ENCODE results near the gene TPCN2.
"Not testable (repeated sequence)": the region's sequence is repeated elsewhere in the genome, so short reads cannot be mapped to it uniquely, and the experiment has no call there.

TPCN2 gene

GRCh38 chr11:69048694-69049489 lies at the start of gene TPCN2:
TPCN2 (plus strand) TSS chr11:69048932; CDS start chr11:69048998, 66 bp downstream.
- in situ Hi-C loops (cut with MboI; ENCODE audit: low sequenced_read_pairs), result no loop called here

DNA sequence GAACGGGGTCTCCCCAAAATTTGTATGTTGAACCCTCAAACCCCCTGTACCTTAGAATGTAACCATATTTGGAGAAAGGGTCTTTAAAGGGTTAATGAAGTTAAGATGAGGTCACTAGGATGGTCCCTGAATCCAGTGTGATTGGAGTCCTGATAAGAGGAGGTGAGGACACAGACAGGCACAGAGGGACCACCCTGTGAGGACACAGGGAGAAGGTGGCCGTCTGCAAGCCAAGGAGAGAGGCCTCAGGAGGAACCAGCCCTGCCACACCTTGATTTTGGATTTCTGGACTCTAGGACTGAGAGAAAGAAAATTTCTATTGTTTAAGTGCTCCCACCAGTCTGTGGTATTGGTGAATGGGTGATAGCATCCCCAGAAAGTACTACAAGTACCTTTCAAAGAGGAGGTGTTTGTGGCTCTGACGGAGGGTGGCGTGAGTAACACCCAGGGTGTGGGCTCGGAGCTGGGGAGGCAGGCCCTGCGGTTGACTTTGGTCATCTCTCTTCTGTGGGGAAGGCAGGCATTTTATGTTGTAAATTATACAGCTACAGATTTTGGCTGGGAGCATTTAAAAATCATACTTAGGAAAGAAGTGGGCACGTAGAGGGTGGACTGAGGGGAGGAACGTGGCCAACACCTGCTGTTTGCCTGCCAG lies 49.5 kb upstream of the TPCN2 start:
- in situ Hi-C loops (cut with MboI; ENCODE audit: low sequenced_read_pairs), result no loop called here

DNA sequence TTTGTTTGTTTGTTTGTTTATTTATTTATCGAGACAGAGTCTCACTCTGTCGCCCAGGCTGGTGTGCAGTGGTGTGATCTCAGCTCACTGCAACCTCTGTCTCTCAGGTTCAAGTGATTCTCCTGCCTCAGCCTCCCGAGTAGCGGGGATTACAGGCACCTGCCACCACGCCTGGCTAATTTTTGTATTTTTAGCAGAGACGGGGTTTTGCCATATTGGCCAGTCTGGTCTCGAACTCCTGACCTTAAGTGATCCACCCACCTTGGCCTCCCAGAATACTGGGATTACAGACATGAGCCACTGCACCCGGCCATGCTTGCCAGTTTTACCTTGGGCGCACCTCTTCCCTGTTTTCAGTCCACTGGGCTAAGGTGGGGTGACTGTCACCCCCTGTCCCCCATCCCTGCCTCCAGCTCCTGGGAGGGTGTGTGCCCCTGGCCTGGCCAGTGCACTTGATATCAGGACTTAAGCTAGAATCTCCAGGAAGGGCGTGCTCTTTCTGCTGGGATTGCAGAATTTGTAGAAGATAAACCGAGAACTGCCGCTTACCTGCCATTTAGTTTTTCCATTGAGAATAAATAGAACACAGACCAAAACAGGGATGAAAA lies 48.9 kb upstream of the TPCN2 start:
- in situ Hi-C loops (cut with MboI; ENCODE audit: low sequenced_read_pairs), result not testable (repeated sequence)

- in situ Hi-C loops (cut with MboI; ENCODE audit: low sequenced_read_pairs), result no loop called here
Measured at GRCh38 chr11:69000391-69000790, 48.3 kb upstream of the TPCN2 start.

DNA sequence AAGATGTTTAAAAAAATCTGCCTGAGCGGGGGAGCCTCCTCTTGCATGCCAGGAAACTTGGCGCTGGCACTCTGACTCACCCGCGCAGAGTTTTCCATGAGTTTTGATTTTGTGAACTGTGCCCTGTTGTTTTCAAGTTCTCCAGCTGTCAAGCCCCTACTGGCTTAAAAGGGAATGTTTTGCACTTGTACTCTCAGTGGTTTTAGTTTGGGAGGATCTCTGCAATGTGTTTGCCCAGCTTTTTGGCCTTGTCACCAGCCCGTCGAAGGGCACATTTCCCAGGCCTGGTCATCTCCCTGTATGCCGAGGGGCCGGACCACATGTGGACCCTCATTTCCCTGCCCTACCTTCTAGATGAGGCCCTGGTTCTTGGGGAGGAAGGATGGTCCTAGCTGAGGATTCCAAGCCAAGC lies 47.9 kb upstream of the TPCN2 start:
- in situ Hi-C loops (cut with MboI; ENCODE audit: low sequenced_read_pairs), result no loop called here

DNA sequence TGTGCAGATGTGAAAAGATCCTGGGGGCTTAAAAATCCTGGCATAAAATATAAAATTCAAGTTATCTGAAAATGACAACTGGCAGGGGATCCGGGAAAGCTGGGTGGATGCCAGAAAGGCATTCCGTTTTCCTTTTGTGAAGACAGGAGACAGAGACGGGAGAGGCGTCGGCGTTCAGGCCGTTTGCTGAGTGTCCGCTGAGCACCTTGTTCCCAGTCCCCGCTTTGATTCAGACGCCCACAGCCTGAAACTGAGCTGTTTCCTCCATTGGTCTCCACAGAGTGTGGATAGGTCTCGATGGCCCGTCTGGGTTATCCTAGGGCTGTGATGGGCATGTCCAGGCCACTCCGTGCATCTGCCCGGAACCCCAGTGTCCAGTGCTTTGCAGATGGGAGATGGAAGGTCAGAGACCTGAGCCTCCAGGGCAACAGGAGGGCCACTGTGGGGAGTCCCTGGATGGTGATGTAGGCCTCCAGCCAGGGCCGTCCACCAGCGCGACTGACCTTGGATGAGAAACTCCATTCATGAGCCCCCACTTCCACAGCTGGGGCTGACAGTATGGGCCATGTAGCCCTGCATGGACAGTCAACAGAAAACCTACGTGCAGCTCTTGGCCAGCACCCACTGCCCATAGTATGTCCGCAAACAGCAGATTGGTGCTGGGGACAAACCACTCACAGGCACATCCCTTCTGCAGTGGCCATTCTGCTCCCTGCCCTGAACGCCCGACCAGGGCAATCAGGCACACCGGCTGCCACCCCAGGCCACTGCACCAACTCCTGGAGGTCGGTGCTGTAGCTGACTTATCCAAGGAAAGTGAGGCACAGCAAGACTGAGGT lies 47.3 kb upstream of the TPCN2 start:
- in situ Hi-C loops (cut with MboI; ENCODE audit: low sequenced_read_pairs), result no loop called here

DNA sequence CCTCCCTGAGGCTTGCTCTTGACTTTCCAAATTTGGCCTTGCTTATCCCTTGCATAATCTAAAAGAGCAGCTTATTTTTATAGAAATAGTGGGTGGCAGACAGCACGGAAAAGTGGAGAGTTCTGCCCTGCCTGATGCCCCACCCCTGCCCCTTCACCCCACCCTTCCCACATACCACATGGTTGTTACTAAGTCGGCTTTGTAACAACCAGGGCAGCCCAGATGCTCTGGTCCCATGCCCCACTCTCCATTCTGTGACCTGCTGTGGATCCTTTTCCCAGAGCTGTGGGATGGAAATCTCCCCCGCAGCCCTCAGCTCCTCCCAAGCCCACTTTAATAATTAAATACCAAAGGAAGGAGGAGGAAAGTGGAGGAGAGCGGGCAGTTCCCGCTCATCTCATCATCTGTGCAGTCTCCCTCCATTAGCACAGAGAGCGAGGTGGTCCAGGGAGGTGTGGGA lies 46.6 kb upstream of the TPCN2 start:
- in situ Hi-C loops (cut with MboI; ENCODE audit: low sequenced_read_pairs), result no loop called here

GRCh38 chr11:69002570-69003231 lies 46.0 kb upstream of the TPCN2 start:
- in situ Hi-C loops (cut with MboI; ENCODE audit: low sequenced_read_pairs), result no loop called here

GRCh38 chr11:69003301-69003865 lies 45.3 kb upstream of the TPCN2 start:
- in situ Hi-C loops (cut with MboI; ENCODE audit: low sequenced_read_pairs), result no loop called here

DNA sequence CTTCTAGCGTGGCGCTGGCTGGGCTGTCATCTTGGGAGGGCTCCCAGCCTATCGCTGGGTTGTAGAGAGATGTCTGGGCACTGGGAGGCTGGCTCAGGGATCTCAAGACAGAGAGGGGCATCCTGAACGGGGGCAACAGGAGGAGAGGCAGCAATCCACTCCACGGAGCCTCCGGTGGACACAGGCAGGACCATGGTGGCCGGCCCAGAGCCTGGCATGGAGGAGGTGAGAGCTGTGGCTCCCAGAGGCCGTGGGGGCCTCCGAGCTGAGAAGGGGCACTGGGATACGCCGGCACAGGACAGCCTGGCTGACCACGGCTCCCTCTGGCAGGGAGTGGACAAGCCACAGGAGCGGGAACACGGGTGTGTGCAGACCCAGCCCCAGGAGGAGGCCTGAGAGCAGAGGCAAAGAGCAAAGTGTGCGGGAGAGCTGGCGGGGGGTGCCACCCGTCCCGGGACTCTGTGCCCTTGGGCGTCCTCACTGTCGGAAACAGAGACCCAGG lies 44.8 kb upstream of the TPCN2 start:
- in situ Hi-C loops (cut with MboI; ENCODE audit: low sequenced_read_pairs), result no loop called here

GRCh38 chr11:69004411-69005182 lies 44.1 kb upstream of the TPCN2 start:
- in situ Hi-C loops (cut with MboI; ENCODE audit: low sequenced_read_pairs), result no loop called here

DNA sequence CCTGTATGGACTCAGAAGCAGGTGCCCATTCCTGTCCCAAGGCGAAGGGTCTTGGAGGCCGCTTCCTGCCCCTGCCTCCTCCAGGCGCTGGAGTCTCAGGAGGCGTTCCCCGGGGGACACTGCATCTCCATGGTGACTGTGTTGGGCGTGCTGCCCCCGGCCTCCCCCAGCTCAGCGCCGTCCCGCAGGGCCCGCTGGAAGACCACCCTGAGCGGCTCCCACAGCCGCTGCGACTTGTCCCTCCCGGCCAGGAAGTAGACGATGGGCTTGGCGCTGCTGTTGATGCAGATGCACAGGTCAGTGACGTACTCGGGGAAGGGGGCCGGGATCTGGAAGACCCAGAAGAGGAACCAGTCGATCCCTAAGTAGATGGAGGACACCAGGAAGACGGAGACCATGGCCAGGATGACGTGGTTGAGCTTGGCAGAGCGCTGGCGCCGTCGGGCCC lies 43.5 kb upstream of the TPCN2 start:
- in situ Hi-C loops (cut with MboI; ENCODE audit: low sequenced_read_pairs), result no loop called here

GRCh38 chr11:69005631-69006368 lies 42.9 kb upstream of the TPCN2 start:
- in situ Hi-C loops (cut with MboI; ENCODE audit: low sequenced_read_pairs), result no loop called here

GRCh38 chr11:69006816-69007215 lies 41.9 kb upstream of the TPCN2 start:
- in situ Hi-C loops (cut with MboI; ENCODE audit: low sequenced_read_pairs), result no loop called here

DNA sequence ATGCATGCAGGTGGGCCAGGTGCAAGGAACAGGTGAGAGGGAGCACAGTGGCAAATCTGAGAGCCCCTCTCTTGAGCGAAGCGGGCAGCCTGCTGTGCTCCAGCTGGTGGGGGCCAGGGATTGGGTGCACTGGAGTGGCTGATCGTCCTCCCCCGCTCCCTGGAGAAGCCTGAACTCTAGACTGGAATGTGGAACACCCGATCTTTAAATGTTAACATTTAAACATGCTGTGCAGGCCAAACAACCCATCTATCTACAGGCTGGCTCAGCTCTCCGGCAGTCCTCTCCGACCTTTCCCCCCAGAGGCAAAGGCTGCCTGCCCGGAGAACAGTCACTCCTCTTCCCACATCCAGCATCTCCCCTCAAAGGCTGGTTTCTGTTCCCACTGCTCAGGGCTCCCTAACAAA lies 40.8 kb upstream of the TPCN2 start:
- in situ Hi-C loops (cut with MboI; ENCODE audit: low sequenced_read_pairs), result no loop called here

DNA sequence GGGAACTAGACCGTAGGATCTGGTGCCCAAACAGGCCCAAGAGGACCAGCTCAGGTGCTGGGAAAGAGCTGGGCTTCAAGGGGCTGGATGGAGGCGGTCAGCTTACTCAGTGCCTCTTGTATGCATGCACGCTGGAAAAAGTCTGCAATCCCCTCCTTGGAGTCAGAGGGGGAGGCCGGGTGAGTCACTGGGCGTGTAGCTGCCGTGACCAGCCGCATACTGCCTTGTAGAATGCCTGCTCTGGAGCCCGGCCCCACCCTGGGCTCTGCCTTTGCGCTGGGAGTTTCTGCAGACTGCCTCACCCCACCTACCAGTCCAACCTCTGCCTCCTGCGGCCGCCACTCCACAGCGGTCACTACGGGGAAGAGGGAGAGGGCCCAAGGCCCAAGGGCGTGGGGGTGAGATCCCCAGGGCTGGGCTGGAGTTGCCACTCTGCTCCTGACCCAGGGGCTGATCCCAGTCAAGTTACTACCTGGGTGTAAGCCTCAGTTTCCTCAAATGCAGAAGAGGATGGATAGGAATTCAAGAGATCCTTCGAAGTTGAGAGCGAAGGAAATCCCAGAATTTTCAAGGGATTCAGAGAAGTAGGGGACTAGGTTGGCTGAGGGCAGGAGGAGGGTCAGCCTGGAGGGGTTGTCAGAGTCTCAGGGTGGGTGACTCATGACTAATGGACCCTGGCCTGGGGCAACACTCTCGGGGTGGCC lies 39.8 kb upstream of the TPCN2 start:
- in situ Hi-C loops (cut with MboI; ENCODE audit: low sequenced_read_pairs), result no loop called here

DNA sequence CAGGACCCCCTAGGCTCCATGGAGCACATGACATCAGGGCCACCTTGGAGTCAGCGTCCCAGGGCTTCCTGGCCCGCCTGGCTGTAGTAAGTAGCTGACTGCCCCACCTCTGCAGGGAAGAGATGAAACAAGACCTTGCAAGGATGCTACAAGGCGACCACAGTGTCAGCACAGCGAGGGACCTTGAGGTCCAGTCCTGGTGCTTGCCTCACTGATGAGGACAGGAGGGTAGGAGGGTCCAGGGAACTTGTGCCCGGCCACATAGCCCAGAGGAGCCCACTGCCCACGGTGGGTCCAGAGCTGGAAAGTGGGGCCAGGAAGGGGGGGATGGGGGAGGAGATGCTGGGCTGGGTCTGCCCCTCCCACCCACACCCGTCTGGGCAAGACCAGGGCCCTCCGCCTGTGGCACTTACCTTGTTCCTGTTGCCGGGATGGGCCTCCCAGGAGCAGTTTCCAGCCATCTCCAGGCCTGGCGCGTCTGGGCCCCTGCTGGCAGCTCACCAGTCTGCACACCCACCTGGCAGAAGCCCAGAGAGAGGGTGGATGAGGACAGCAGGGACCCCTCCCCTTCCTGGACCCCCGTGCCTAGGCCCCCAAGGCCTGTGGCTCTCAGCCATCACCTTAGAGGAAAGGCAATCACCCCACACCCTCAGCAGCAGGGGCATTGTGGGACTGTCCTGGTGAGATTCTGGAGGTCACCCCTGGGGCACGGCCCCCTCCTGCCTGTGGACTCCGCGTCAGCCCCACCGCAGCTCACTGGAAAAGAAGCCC lies 39.1 kb upstream of the TPCN2 start:
- in situ Hi-C loops (cut with MboI; ENCODE audit: low sequenced_read_pairs), result no loop called here

All from HL-60/S4 treated with phorbol 12-myristate 13-acetate at 8.2 ng/mL for 4 days and 3 days (cell line).